Esophagus muscularis mucosa (tissue), 3 donors: ENCODE data around the gene SLC29A1.

ENCODE experiments used
- CTCF ChIP-seq, 3 experiments: fragments of 200-600 bp in 2 of 3; fragments of 450-650 bp in 1 of 3; sonication (generic) in 2 of 3; IDR thresholded peaks; one replicate each; pipeline ENCODE4 v1.5.1; 2017 to 2019; ENCODE audit warnings: antibody characterized with exemption in 3 of 3, mild to moderate bottlenecking in 2 of 3, moderate library complexity in 1 of 3
- POLR2A ChIP-seq: fragments of 450-650 bp; IDR thresholded peaks from one replicate; pipeline ENCODE4 v1.6.1; 2017; ENCODE audit warnings: antibody characterized with exemption, moderate library complexity, mild to moderate bottlenecking, low read depth
- POLR2AphosphoS5 ChIP-seq, 2 donors: sonication (generic); formaldehyde crosslinking; IDR thresholded peaks; one replicate each; pipeline ENCODE4 v1.6.1; 2017; ENCODE audit warnings: antibody characterized with exemption in 2 of 2

- TF ChIP-seq CTCF (IDR thresholded peaks at IDR 0.05) (no peak), POLR2A (no peak), POLR2AphosphoS5 (IDR thresholded peaks at IDR 0.05) (no peak)
Measured at GRCh38 chr6:44189257-44189656, 34.1 kb upstream of the SLC29A1 start.
